Right ventricle myocardium inferior (tissue), 1 donor: ENCODE measurements around the gene TOR1A. TPM values are rescaled to one million over a fixed set of nuclear protein-coding genes. Genes with fewer than 3 reads are reported as not detected.
A peak's percentile ranks its signal among the peaks of the same experiment; 100 is the strongest.

ENCODE experiments used
- ATAC-seq: fragments of 200-7000 bp; cut with Tn5 transposase; one replicate; pipeline ENCODE4 v1.9.1; 2020; ENCODE audit warnings: mild to moderate bottlenecking, moderate library complexity
- DNase-seq: peaks from one replicate; pipeline ENCODE4 v3.0.0; 2021; ENCODE audit errors: missing footprints
- intact Hi-C: fragments of 100-400 bp; cut with DNase I; formaldehyde crosslinking; loops from one replicate; pipeline ENCODE4 v1.11.0; 2022
- total RNA-seq: library from RNA; stranded (reverse); fragmentation: NEBNext Ultra II Directional; extraction: Animal tissue kit (Norgen Biotek cat#: 25700); gene quantifications from one replicate; pipeline ENCODE4 v1.2.1, GENCODE V29; 2021
- donor health status: DM: no; HTN: yes; CAD: no; lungs with severe emphysema.

Gene TOR1A
- total RNA-seq, 1 donor from 2014 or later = 12.2 TPM

GRCh38 chr9:129828051-129828450, 4.1 kb upstream of the TOR1A start:
- ATAC-seq = no peak
- no peak for DNase-seq
- intact Hi-C loops = no loop called here

- intact Hi-C loops = no loop called here
- ATAC-seq = no peak
- DNase-seq = no peak
Measured at GRCh38 chr9:129826759-129827158, 2.8 kb upstream of the TOR1A start.

GRCh38 chr9:129826344-129826743, 2.4 kb upstream of the TOR1A start:
- no peak for DNase-seq
- intact Hi-C loops = no loop called here
- no peak for ATAC-seq

GRCh38 chr9:129823542-129823934, 398 bp downstream of the TOR1A start:
- intact Hi-C loops = no loop called here
- DNase-seq (no peak), ATAC-seq (peak; percentile 43)

GRCh38 chr9:129822898-129823541, 916 bp downstream of the TOR1A start:
- intact Hi-C loops = no loop called here
- no peak for DNase-seq
- ATAC-seq = peak; percentile 8

GRCh38 chr9:129816501-129817435, 7.2 kb downstream of the TOR1A start:
- DNase-seq (no peak), ATAC-seq (no peak)
- intact Hi-C loops = no loop called here

- DNase-seq = no peak
Measured at GRCh38 chr9:129815278-129815677, 8.7 kb downstream of the TOR1A start.

GRCh38 chr9:129814432-129815223, 9.3 kb downstream of the TOR1A start:
- intact Hi-C loops = no loop called here
- no peak for DNase-seq
- no peak for ATAC-seq

More at GRCh38 chr9:129815278-129815677, 8.7 kb downstream of the TOR1A start:
- no peak for ATAC-seq
- intact Hi-C loops = no loop called here

GRCh38 chr9:129813661-129814060, 10.3 kb downstream of the TOR1A start:
- intact Hi-C loops = no loop called here
- no peak for DNase-seq
- ATAC-seq = no peak

- intact Hi-C loops = no loop called here
- ATAC-seq (no peak), DNase-seq (no peak)
Measured at GRCh38 chr9:129812385-129812784, 11.6 kb downstream of the TOR1A start.

- no peak for DNase-seq
- ATAC-seq = no peak
- intact Hi-C loops = no loop called here
Measured at GRCh38 chr9:129811967-129812363, 12.0 kb downstream of the TOR1A start.

- ATAC-seq (no peak), DNase-seq (no peak)
- intact Hi-C loops = no loop called here
Measured at GRCh38 chr9:129810788-129811187, 13.1 kb downstream of the TOR1A start.

GRCh38 chr9:129810116-129810515, 13.8 kb downstream of the TOR1A start:
- DNase-seq = no peak

GRCh38 chr9:129809346-129809745, 14.6 kb downstream of the TOR1A start:
- intact Hi-C loops = no loop called here

More at GRCh38 chr9:129810116-129810515, 13.8 kb downstream of the TOR1A start:
- ATAC-seq = no peak
- intact Hi-C loops = no loop called here

GRCh38 chr9:129806061-129806460, 17.9 kb downstream of the TOR1A start:
- intact Hi-C loops = no loop called here
- no peak for ATAC-seq
- DNase-seq = no peak

More at GRCh38 chr9:129809346-129809745, 14.6 kb downstream of the TOR1A start:
- no peak for DNase-seq
- ATAC-seq = no peak

- no peak for DNase-seq
- no peak for ATAC-seq
- intact Hi-C loops = no loop called here
Measured at GRCh38 chr9:129803676-129804060, 20.3 kb downstream of the TOR1A start.

GRCh38 chr9:129802833-129803675, 20.9 kb downstream of the TOR1A start, which contains the start of gene TOR1B:
Gene TOR1B (plus strand): TSS chr9:129803184. CDS start chr9:129803213, 29 bp downstream.
- intact Hi-C loops = no loop called here
- DNase-seq = peak; percentile 97
- ATAC-seq = peak; percentile 99

GRCh38 chr9:129801504-129801903, 22.4 kb downstream of the TOR1A start:
- DNase-seq = no peak
- intact Hi-C loops = no loop called here
- no peak for ATAC-seq
